Measurements from ENCODE around the gene METRNL. TPM values are rescaled to one million over a fixed set of nuclear protein-coding genes. Genes with fewer than 3 reads are reported as not detected.
"Not testable (repeated sequence)": the region's sequence is repeated elsewhere in the genome, so short reads cannot be mapped to it uniquely, and the experiment has no call there.

METRNL gene
- total RNA-seq, 1 donor from 2014 or later = 79.9 TPM

DNA sequence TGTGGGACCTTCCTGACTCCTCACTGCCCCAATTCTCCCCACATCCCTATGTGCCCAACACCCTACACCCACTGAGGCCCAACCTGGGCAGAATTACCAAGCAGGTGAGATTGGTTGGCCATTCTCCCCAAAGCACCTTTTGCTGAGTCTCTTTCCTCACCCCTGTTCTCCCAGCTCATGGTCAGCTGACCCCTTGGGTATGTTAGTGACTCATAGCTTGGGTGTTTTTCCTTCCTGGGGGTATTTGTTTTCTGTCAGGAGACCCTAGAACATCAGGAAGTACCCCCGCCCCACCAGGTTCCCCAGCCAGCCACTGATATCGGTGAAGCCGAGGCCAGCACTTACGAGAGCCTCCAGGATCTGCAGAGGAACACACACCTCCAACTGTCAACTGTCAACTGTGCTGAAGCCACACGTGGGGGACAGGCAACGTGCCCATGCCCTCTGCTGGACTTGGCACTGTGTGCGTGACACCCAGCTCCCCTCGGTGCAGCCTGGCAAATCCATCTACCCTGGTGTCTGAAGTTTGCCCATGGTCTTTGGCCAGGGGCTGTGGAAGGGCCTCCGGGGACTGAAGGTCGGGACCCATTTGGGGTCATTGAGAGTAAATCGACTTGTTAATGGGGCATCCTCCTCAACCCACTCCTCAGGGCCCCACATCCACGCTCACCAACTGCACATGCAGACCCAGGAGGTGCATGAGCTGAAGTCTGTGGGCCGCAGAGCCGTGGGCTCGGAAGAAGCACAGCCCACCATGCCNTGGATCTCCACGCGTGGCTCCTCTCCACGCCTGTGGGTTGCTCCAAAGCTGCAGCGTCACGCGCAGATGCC is 53.1 kb downstream of the METRNL start:
- TF ChIP-seq, protein P1, sequence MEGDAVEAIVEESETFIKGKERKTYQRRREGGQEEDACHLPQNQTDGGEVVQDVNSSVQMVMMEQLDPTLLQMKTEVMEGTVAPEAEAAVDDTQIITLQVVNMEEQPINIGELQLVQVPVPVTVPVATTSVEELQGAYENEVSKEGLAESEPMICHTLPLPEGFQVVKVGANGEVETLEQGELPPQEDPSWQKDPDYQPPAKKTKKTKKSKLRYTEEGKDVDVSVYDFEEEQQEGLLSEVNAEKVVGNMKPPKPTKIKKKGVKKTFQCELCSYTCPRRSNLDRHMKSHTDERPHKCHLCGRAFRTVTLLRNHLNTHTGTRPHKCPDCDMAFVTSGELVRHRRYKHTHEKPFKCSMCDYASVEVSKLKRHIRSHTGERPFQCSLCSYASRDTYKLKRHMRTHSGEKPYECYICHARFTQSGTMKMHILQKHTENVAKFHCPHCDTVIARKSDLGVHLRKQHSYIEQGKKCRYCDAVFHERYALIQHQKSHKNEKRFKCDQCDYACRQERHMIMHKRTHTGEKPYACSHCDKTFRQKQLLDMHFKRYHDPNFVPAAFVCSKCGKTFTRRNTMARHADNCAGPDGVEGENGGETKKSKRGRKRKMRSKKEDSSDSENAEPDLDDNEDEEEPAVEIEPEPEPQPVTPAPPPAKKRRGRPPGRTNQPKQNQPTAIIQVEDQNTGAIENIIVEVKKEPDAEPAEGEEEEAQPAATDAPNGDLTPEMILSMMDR (IDR thresholded peaks at IDR 0.05) = no peak
- H3K27me3 ChIP-seq = no peaks in the 10 kb centered on the region
- intact Hi-C loops (cut with DNase I) = no loop called here
- ATAC-seq (peak; percentile 11), DNase-seq (peak; percentile 55)
- H3K4me1 ChIP-seq = no peaks in the 10 kb centered on the region
- no peaks in the 10 kb centered on the region for H3K9me3 ChIP-seq
- no peaks in the 10 kb centered on the region for H3K36me3 ChIP-seq
- no peak overlapping the region for H3K27ac ChIP-seq
- H3K4me3 ChIP-seq = no peak overlapping the region

DNA sequence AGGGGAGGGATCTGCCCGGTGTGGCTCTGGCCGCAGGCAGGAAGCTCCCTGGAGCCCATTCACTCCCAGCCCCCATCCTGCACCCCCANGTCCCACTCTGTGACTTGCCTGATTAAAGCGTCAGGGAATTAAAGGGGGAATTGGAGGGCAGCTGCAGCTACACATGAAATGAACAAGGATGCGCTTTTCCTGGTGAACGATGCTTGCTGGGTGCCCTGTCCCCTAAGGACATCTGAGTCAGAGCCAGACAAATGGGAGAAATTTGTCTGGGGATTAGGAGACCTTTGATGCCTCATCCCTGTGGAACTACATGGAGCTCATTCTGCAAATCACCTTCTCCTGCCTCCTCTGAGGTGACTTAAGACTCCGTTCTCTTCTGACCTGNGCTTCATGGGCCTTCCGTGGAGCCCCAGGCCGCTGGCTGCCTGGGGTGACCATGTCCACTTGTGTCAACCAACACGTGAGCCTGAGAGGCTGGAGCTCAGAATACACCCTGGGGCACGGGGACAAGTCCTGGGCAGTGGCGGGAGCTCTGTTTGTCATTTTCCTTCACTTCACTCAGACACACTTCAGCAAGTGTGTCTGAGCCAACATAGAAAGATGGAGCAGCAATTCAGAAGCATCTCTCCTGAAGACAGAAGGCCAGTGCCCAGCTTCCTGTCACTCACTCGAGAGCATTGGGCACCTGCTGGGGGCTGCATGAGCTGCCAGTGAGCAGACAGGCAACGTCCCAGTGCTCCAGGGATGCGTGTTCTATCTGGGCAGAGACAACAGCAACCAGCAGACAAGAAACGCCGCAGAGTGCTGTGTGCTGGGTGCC is 54.1 kb downstream of the METRNL start:
- no peak overlapping the region for H3K4me3 ChIP-seq
- H3K27ac ChIP-seq = no peak overlapping the region
- ATAC-seq = no peak
- H3K9me3 ChIP-seq = no peaks in the 10 kb centered on the region
- no peaks in the 10 kb centered on the region for H3K4me1 ChIP-seq
- intact Hi-C loops (cut with DNase I) = no loop called here
- TF ChIP-seq, protein P1 (IDR thresholded peaks at IDR 0.05) = no peak
- H3K36me3 ChIP-seq = no peaks in the 10 kb centered on the region
- H3K27me3 ChIP-seq = no peaks in the 10 kb centered on the region
- peak; percentile 54 for DNase-seq

DNA sequence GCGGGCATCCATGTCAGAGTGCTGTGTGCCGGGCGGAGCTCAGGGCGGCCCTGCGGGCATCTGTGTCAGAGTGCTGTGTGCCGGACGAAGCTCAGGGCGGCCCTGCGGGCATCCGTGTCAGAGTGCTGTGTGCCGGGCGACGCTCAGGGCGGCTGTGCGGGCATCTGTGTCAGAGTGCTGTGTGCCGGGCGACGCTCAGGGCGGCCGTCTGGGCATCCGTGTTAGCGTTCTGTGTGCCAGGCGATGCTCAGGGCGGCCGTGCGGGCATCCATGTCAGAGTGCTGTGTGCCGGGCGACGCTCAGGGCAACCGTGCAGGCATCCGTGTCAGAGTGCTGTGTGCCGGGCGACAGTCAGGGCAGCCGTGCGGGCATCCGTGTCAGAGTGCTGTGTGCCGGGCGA is 55.0 kb downstream of the METRNL start:
- H3K4me3 ChIP-seq; H3K27me3 ChIP-seq; intact Hi-C loops (cut with DNase I); H3K4me1 ChIP-seq; ATAC-seq; H3K9me3 ChIP-seq; H3K27ac ChIP-seq; H3K36me3 ChIP-seq: not testable (repeated sequence)
- peak; percentile 1 for DNase-seq

DNA sequence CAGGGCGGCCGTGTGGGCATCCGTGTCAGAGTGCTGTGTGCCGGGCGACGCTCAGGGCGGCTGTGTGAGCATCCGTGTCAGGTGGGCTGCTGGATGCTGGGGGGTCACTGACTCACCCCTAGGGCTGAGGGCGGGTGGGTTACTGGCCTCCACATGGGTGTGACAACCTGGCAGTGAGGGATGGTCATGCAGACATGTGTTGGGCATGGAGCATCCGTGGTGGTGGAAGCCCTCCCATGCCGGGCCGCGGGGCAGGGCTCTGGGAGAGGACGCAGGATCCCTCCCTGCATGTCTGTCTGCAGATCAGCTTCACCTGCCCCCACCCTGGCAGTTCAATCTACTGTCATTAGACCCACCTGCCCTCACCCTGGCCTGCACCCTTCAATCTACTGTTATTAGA is 56.3 kb downstream of the METRNL start:
- no peaks in the 10 kb centered on the region for H3K27me3 ChIP-seq
- no peak overlapping the region for H3K4me3 ChIP-seq
- intact Hi-C loops (cut with DNase I) = no loop called here
- no peaks in the 10 kb centered on the region for H3K4me1 ChIP-seq
- H3K9me3 ChIP-seq = no peaks in the 10 kb centered on the region
- no peaks in the 10 kb centered on the region for H3K36me3 ChIP-seq
- DNase-seq = peak; percentile 45
- TF ChIP-seq, protein P1 (IDR thresholded peaks at IDR 0.05) = no peak
- H3K27ac ChIP-seq = no peak overlapping the region
- ATAC-seq = no peak

DNA sequence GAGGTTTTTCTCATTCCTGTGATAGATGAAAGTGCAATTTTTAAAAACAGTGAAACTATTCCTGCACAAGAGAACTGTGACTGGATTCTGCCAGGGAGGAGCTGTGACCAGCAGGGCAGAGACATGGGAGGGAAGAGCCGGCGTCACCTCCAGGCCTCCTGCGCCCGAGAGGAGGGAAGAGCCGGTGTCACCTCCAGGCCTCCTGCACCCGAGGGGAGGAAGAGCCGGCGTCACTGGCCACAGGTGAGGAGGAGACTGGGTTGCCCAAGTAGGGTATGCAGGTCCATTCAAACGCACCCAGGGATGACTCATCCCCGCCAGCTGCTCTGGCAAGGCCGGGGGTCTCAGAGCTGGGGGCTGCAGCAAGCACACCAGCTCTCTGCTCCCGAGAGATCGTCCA is 56.7 kb downstream of the METRNL start:
- DNase-seq (peak; percentile 39), ATAC-seq (no peak)
- TF ChIP-seq, protein P1 (IDR thresholded peaks at IDR 0.05) = no peak
- Histone ChIP-seq H3K36me3 (no peaks in the 10 kb centered on the region), H3K27me3 (no peaks in the 10 kb centered on the region), H3K4me1 (no peaks in the 10 kb centered on the region), H3K27ac (no peak overlapping the region), H3K9me3 (no peaks in the 10 kb centered on the region), H3K4me3 (no peak overlapping the region)
- intact Hi-C loops (cut with DNase I) = no loop called here

DNA sequence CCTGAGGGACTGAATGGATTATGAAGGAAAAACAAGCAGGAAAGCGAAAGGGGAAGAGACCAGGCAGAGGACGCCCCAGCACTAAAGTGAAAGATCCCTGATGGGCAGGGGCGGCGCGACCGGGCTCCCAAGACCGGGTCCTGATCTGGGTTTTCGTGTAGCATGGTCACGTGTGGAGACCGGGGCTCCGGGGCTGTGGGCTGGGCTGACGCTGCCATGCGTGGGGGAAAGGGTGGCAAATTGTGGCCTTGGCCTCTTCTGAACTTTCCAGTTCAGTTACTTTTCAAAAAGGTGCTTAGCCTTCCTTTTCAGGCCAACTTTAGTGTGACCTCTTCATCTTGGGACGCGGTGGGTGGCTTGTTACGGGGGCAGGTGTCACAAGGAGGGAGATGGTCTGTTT is 57.5 kb downstream of the METRNL start:
- Histone ChIP-seq H3K4me3 (no peak overlapping the region), H3K27ac (no peak overlapping the region), H3K4me1 (no peaks in the 10 kb centered on the region), H3K9me3 (no peaks in the 10 kb centered on the region), H3K27me3 (no peaks in the 10 kb centered on the region), H3K36me3 (no peaks in the 10 kb centered on the region)
- TF ChIP-seq, protein P1 (IDR thresholded peaks at IDR 0.05) = no peak
- intact Hi-C loops (cut with DNase I) = no loop called here
- peak; percentile 55 for DNase-seq
- no peak for ATAC-seq

Measured in upper lobe of right lung (tissue), 1 donor.